GM23338 (cell line): ENCODE measurements around the gene SUV39H2. TPM values are rescaled to one million over a fixed set of nuclear protein-coding genes. Genes with fewer than 3 reads are reported as not detected.

Experiments
- CTCF ChIP-seq, 2 experiments: fragments of 200-600 bp in 1 of 2; sonication (generic) in 1 of 2; conservative IDR thresholded peaks; 2 replicates each; pipeline versions ENCODE4 v1.5.1 to v1.6.1; 2016 to 2017; ENCODE audit warnings: antibody characterized with exemption in 2 of 2, low read depth in 2 of 2, mild to moderate bottlenecking in 2 of 2, moderate library complexity in 1 of 2
- EZH2 ChIP-seq: fragments of 200-600 bp; sonication (generic); IDR thresholded peaks from one replicate; pipeline ENCODE4 v1.8.0; 2017; ENCODE audit warnings: antibody characterized with exemption, mild to moderate bottlenecking, low read depth; ENCODE audit not compliant: unreplicated experiment
- REST ChIP-seq: IDR thresholded peaks from one replicate; pipeline ENCODE4 v1.6.1; 2018; ENCODE audit warnings: antibody characterized with exemption; ENCODE audit not compliant: unreplicated experiment
- ZNF114 ChIP-seq: fragments of 250-450 bp; sonication (Bioruptor Pico); IDR thresholded peaks from 2 replicates; pipeline ENCODE4 v1.5.0; 2020; ENCODE audit warnings: mild to moderate bottlenecking, moderate library complexity
- ZNF462 ChIP-seq: fragments of 250-450 bp; sonication (Bioruptor Pico); IDR thresholded peaks from 2 replicates; pipeline ENCODE4 v1.5.0; 2020; ENCODE audit warnings: mild to moderate bottlenecking, moderate library complexity
- polyA plus RNA-seq: library from polyadenylated mRNA; unstranded; fragments of >200 nt; fragmentation: Nextera tagmentation; extraction: Ambion mirVana; gene quantifications from 2 replicates; pipeline ENCODE4 v1.2.1, GENCODE V29; 2016
- total RNA-seq: library from RNA; depleted of rRNA; stranded (reverse); fragments of >200 nt; shearing (Covaris generic); gene quantifications from 2 replicates; pipeline ENCODE4 v1.2.3, GENCODE V29; 2014; rRNA removed

The SUV39H2 gene
- total and polyA plus RNA-seq, 2 experiments from 2014 or later = 33.3 to 59.1 TPM

- TF ChIP-seq ZNF462 (CRISPR knock-in tag) (no peak), CTCF (conservative IDR thresholded peaks at IDR 0.05; ENCODE audit: low read depth in 2 of 2) (no peak), ZNF114 (CRISPR knock-in tag) (no peak), EZH2 (no peak), REST (no peak)
Observed at GRCh38 chr10:14953424-14954000, 74.8 kb downstream of the SUV39H2 start (continued).

Other genes with a start within 250 kb of the SUV39H2 start
- gene FAM107B, start 104.0 kb upstream of the SUV39H2 start, total RNA-seq = 17.6 and 20.5 TPM in 2 replicates
- gene FAM107B, start 104.0 kb upstream of the SUV39H2 start, polyA plus RNA-seq = 11.0 and 16.0 TPM in 2 replicates
- 1.1 and 2.2 TPM in 2 replicates for gene CDNF, start 40.8 kb upstream of the SUV39H2 start, total RNA-seq
- gene CDNF, start 40.8 kb upstream of the SUV39H2 start, polyA plus RNA-seq = 0.26 and 0.77 TPM in 2 replicates
- 32.4 and 35.8 TPM in 2 replicates for gene HSPA14, start 40.6 kb upstream of the SUV39H2 start, total RNA-seq
- 46.5 and 48.1 TPM in 2 replicates for gene HSPA14, start 40.6 kb upstream of the SUV39H2 start, polyA plus RNA-seq
- gene MSANTD7, start 40.6 kb upstream of the SUV39H2 start, total RNA-seq = 18.7 and 19.8 TPM in 2 replicates
- 4.9 and 5.3 TPM in 2 replicates for gene MSANTD7, start 40.6 kb upstream of the SUV39H2 start, polyA plus RNA-seq
- gene DCLRE1C, start 75.2 kb downstream of the SUV39H2 start, total RNA-seq = 3.9 and 5.3 TPM in 2 replicates
- 21.4 and 30.2 TPM in 2 replicates for gene DCLRE1C, start 75.2 kb downstream of the SUV39H2 start, polyA plus RNA-seq
- 1.2 TPM in 1 of 2 replicates, not detected in the other for gene MEIG1, start 80.5 kb downstream of the SUV39H2 start, total RNA-seq
- 0.50 TPM in 1 of 2 replicates, not detected in the other for gene MEIG1, start 80.5 kb downstream of the SUV39H2 start, polyA plus RNA-seq
- not detected in 2 replicates for gene OLAH, start 165.1 kb downstream of the SUV39H2 start, total RNA-seq
- gene OLAH, start 165.1 kb downstream of the SUV39H2 start, polyA plus RNA-seq = 0.12 TPM in 1 of 2 replicates, not detected in the other
- gene ACBD7, start 209.9 kb downstream of the SUV39H2 start, total RNA-seq = 14.7 and 24.1 TPM in 2 replicates
- 1.2 and 2.8 TPM in 2 replicates for gene ACBD7, start 209.9 kb downstream of the SUV39H2 start, polyA plus RNA-seq
- 17.8 and 20.1 TPM in 2 replicates for gene RPP38, start 218.5 kb downstream of the SUV39H2 start, total RNA-seq
- 42.8 and 50.7 TPM in 2 replicates for gene RPP38, start 218.5 kb downstream of the SUV39H2 start, polyA plus RNA-seq